ENCODE data around the gene ZSCAN10.

DNA sequence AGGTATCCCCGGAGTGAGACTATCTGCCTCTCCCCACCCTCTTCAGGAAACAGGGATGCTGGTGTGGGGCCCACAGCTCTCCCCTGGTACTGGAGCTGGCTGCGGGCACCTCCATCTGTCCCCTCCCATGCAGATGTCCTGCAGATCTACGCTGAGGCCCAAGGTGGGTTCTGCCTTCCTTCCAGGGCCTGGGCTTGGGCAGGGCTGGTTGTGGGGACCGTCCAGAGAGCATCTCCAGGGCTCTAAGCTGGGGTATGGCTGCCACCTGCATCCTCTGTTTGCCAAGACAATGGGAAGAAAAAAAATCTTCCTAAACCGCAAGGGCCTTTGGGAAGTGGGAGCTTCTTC, 48.6 kb upstream of the ZSCAN10 start:
- TF ChIP-seq POLR2AphosphoS5 (IDR thresholded peaks at IDR 0.05; ENCODE audit: low read depth, low read length) (no peak), POLR2A (IDR thresholded peaks at IDR 0.05; ENCODE audit: low read depth, low read length) (no peak), TAF1 (IDR thresholded peaks at IDR 0.05; ENCODE audit: low read depth, low read length) (no peak)

Measured in GM12891 (cell line).